Inflammatory macrophage treated with lipopolysaccharide for 1 hour (primary cell): ENCODE data around the gene MYZAP.

Source experiments
- DNase-seq, 2 donors: peaks; one replicate each; pipeline ENCODE4 v3.0.0-alpha.2; 2020 to 2022

The MYZAP gene

DNA sequence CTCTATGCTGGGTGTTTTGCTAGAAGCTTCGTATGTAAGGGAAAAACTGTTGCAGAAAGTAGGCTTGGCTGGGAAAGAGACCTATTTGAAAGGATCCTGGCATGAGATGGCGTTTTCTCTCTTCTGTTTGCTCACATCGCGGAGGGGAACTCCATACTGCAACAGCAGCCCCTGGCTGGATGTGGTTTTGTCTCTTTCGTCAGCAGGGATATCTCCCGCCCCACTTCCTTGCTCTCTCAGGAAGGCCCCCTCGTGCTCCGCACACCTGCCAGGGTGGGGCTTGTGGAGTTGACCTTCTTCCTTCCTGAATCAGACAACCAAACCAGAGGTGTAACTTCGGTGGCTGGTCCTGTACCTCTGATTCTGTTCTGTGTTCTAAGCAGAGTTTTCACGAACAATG, 26.4 kb upstream of the MYZAP start:
- peak; percentile 42 to 44 for DNase-seq

DNA sequence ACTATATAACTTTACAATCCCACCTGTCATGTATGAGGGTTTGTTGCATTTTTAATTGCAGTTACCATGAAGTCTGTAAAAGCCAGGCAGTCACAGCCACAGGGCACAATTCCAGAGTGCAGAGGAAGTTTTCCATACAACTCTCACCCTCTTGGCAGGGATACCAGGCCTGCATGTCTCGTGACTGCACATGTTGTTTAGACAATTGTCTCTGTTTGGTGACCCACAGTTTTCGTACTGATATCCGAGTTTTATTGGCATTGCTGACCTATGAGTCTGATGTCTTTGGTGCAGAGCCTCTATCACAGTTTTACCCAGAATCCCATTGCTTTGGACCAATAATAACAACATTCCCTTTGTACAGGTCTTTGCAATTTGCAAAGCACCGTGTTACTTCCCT, 24.9 kb upstream of the MYZAP start:
- no peak for DNase-seq

- DNase-seq, result no peak
Observed at GRCh38 chr15:57567891-57568290, 23.8 kb upstream of the MYZAP start.

- no peak for DNase-seq
Observed at GRCh38 chr15:57568299-57568698, 23.4 kb upstream of the MYZAP start.

GRCh38 chr15:57570340-57570739, 21.4 kb upstream of the MYZAP start:
- no peak for DNase-seq

DNA sequence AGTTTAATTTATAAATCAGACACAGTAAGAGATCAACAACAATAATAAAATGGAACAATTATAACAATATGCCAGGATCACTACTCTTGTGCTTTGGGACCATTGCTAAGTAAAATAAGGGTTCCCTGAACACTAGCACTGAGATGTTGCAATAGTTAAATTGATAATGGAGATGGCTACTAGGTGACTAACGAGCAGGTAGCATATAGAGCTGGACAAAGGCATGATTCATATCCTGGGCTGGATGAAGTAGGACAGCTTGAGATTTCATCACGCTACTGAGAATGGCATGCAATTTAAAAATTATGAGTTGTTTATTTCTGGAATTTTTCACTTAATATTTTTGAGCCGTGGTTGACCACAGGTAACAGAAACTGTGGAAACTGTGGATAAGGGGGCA, 20.7 kb upstream of the MYZAP start:
- no peak for DNase-seq

DNA sequence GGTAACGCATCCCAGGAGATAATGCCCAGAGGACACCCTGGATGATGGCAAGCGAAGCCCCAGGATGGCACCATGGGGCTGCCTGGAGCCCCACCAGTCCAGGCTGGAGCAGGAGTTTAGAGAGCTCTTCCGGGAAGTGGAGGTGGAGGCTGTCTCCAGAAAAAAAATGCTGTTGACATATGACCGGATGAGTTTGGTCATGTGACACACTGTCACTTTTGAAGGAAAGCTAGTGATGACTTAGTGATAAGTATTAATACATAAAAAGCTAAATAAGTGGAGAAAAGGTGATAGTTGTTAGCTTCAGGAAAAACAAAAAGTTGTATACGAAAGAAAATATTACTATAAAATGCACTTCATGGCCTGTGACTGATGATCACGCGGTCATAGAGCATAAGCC, 20.0 kb upstream of the MYZAP start:
- no peak for DNase-seq

- DNase-seq, result no peak
Observed at GRCh38 chr15:57572468-57572867, 19.2 kb upstream of the MYZAP start.

DNA sequence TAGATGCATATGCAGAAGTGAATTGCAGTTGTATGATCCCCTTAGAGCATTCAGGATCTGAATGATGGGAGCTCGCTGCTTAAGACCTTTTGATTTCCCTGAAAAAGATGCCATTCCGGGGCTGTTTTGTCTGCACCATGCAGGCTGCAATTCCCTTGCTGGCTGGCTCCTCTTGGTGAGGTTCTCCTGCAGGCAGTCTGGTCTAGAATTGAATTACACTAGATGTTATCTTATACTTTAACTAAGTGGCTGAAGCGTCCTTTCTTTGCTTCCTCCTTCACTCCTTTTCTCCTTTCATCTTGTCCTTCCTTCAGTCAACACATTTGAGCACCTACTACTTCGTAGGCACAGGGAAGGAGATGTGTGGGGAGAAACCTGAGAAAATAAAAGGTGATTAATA, 18.6 kb upstream of the MYZAP start:
- DNase-seq, result no peak

DNA sequence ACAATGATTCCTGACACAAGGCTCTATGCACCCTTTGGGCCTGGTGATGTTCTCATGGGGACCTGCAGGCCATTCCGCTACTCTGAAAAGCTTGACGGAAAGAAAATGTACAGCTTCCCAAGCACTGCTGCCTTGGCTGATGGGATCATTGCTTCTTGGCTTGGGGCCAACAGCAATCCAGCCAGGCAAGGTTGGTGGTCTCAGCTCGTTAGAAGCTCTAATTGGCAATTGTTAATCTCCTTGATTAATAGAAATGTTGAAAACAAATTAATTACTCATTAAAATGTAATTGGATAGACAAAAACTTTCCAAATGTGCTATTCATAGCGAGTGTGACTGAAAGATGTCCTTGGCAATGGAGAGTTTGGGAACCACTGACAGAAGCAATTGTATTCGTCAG, 16.3 kb upstream of the MYZAP start:
- DNase-seq, result no peak

GRCh38 chr15:57578288-57578900, 13.3 kb upstream of the MYZAP start:
- DNase-seq, result no peak

GRCh38 chr15:57580428-57580827, 11.3 kb upstream of the MYZAP start:
- DNase-seq, result no peak

DNA sequence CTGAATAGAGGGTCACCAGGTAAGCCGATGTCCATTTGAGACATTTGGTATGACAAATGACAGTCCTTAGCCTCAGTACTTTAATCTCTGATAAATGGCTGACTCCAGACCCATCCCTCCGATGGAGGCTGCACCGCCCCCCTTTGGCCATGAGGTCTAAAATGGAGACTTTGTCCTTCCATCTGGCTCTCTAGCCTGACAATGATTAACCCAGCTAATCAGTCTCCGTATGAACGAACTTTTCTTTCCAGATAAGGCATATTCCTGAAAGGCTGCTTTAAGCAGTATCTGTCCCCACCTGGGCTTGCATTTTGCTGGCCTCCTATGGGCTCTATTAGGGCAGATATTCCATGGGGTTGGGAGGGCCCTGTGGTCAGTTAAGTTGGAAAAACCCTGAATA, 10.8 kb upstream of the MYZAP start:
- DNase-seq, result no peak

GRCh38 chr15:57582090-57582489, 9.6 kb upstream of the MYZAP start:
- DNase-seq, result no peak

- no peak for DNase-seq
Observed at GRCh38 chr15:57583282-57583681, 8.4 kb upstream of the MYZAP start.

GRCh38 chr15:57583720-57584119, 8.0 kb upstream of the MYZAP start:
- no peak for DNase-seq

DNA sequence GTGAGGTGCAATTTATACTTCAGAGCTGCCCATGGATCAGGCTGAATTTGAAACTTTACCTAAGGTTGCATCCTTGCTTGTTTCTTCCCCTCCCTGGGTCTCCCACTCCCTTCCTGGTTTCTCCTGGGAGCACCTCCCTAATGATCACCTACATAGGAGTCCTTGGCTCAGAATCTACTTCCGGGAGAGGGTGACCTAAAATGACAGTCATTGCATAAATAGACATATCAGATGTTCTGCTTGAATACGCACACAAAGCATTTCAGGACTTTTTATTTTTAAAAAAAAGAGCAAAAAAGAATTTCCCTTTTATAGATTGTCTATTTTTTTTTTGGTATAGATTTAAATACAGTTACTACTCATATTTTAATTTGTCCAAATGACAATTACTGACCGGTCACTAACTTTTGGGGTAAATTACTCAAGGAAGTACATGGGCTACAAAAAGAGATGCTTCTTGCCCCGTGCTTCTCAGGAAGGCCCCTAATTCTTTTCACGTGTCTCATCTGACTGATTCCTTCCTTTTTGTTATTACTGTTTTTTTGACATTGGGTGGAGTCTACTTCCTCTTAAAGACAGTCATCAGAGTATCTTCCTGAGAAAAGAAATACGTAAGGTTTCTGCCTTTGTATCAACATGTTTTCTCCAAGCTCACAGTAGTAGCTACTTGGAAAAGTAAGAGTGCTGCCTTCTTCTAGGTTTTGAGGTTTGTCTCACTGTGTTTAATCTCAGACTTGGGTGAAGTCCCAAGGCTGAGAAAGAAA, 4.9 kb upstream of the MYZAP start:
- peak; percentile 47 to 59 for DNase-seq

GRCh38 chr15:57589281-57589680, 2.4 kb upstream of the MYZAP start:
- DNase-seq, result peak in 1 of 2 donors; percentile 10

DNA sequence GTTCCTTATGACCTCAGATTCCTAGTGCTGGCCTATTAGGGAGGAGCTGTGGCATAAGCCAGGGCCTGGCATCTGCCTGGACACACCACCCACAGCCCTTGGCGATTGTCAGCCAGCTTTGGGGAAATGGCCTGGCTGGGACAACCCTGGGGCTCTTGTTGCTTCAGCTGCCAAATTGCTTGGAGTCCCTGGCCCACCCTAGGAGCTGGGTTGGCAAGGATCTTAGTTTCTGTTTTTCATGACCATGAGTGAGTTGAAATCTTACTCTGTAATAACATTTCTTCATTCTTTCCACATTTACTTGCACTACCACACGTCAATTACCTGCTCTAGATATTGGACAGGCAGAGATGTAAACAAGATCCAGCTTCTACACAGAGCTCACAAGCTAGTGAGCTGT, 1.9 kb upstream of the MYZAP start:
- DNase-seq, result peak; percentile 12 to 28

- DNase-seq, result no peak
Observed at GRCh38 chr15:57591237-57591821, 375 bp upstream of the MYZAP start.

DNA sequence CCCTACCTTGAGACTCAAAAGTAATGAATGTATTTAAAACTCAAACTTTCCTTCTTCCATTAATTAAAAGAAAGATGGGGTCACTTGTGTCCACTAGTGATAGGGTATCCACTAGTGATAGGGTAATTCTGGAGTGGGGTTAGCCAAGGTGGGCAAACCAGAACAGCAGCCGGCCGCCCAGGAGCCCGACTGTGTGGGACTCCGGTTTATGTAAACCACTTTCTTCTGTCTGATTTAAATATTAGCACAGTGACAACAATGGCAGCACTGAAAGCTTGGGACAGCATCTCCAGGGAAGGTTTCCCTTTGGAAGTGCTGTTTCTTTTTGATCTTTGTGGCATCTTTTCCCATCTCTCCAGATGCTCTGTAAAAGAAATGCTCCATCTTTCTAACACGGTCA, 722 bp downstream of the MYZAP start:
- no peak for DNase-seq

- no peak for DNase-seq
Observed at GRCh38 chr15:57592836-57593420, 1.2 kb downstream of the MYZAP start.

DNA sequence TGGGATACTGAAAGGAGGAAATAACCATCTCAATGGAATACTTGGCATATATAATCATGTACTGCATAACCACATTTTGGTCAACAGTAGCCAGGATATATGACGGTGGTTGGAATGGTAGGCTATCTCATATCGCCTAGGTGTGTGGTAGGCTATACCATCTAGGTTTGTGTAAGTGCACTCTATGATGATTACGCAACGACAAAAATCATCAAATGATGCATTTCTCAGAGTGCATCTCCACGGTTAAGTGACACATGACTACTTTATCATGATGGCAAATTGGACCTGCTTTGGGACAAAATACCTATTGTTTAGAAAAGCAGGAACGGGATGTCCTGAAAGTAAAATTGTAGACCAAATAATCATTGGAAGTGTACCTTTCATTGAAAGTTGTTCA, 2.8 kb downstream of the MYZAP start:
- no peak for DNase-seq
